HUES6 (cell line): ENCODE measurements around the gene CPVL.
A peak's percentile ranks its signal among the peaks of the same experiment; 100 is the strongest.

Source experiments
- H3K27ac ChIP-seq: 2 replicates; pipeline ENCODE4 v1.7.0; 2013; ENCODE audit warnings: low read depth, mild to moderate bottlenecking, low read length, inconsistent platforms
- H3K27me3 ChIP-seq: 2 replicates; pipeline ENCODE4 v1.6.1; 2013; ENCODE audit warnings: low read length; ENCODE audit not compliant: control insufficient read depth, insufficient read depth
- H3K36me3 ChIP-seq: 2 replicates; pipeline ENCODE4 v1.6.1; 2013; ENCODE audit warnings: low read length; ENCODE audit not compliant: control insufficient read depth, insufficient read depth
- H3K4me1 ChIP-seq: 2 replicates; pipeline ENCODE4 v1.6.1; 2013; ENCODE audit warnings: low read length; ENCODE audit not compliant: control insufficient read depth, insufficient read depth
- H3K4me3 ChIP-seq: 2 replicates; pipeline ENCODE4 v1.5.1; 2013; ENCODE audit warnings: low read depth, low read length
- H3K9ac ChIP-seq: one replicate; pipeline ENCODE4 v1.6.1; 2013; ENCODE audit warnings: mild to moderate bottlenecking, low read length
- H3K9me3 ChIP-seq: 2 replicates; pipeline ENCODE4 v1.6.1; 2013; ENCODE audit warnings: low read depth, low read length; ENCODE audit not compliant: control insufficient read depth, insufficient read depth

The CPVL gene

GRCh38 chr7:28976022-28976421 lies 170.3 kb downstream of the CPVL start:
- H3K27me3 ChIP-seq: no peaks in the 10 kb centered on the region
- H3K4me3 ChIP-seq: no peak overlapping the region
- H3K9ac ChIP-seq: no peak overlapping the region
- 0 out of 2 replicates have a peak, but pooled peaks cover 7% of the 10 kb centered on the region for H3K9me3 ChIP-seq
- no peaks in the 10 kb centered on the region for H3K36me3 ChIP-seq
- H3K4me1 ChIP-seq: peaks cover 16% of the 10 kb centered on the region
- no peak overlapping the region for H3K27ac ChIP-seq

GRCh38 chr7:28973591-28973990 lies 172.7 kb downstream of the CPVL start:
- Histone ChIP-seq H3K27me3 (no peaks in the 10 kb centered on the region), H3K4me1 (no peaks in the 10 kb centered on the region), H3K36me3 (no peaks in the 10 kb centered on the region), H3K9me3 (0 out of 2 replicates have a peak, but pooled peaks cover 7% of the 10 kb centered on the region), H3K4me3 (no peak overlapping the region), H3K9ac (no peak overlapping the region), H3K27ac (no peak overlapping the region)

- no peak overlapping the region for H3K27ac ChIP-seq
- peaks cover 23% of the 10 kb centered on the region for H3K27me3 ChIP-seq
- H3K4me1 ChIP-seq: peaks cover 9% of the 10 kb centered on the region
- H3K9ac ChIP-seq: no peak overlapping the region
- H3K4me3 ChIP-seq: no peak overlapping the region
- no peaks in the 10 kb centered on the region for H3K9me3 ChIP-seq
- no peaks in the 10 kb centered on the region for H3K36me3 ChIP-seq
These were observed 182.3 kb downstream of the CPVL start for GRCh38 chr7:28964056-28964455.

- H3K27ac ChIP-seq: no peak overlapping the region
- H3K4me3 ChIP-seq: no peak overlapping the region
- peaks cover 44% of the 10 kb centered on the region for H3K27me3 ChIP-seq
- H3K9ac ChIP-seq: no peak overlapping the region
- H3K36me3 ChIP-seq: no peaks in the 10 kb centered on the region
- H3K9me3 ChIP-seq: no peaks in the 10 kb centered on the region
- peaks cover 23% of the 10 kb centered on the region for H3K4me1 ChIP-seq
These were observed 184.4 kb downstream of the CPVL start for GRCh38 chr7:28961972-28962371.

GRCh38 chr7:28960071-28960840 lies 186.1 kb downstream of the CPVL start:
- no peak overlapping the region for H3K9ac ChIP-seq
- no peaks in the 10 kb centered on the region for H3K36me3 ChIP-seq
- H3K4me3 ChIP-seq: no peak overlapping the region
- H3K27me3 ChIP-seq: peaks cover 61% of the 10 kb centered on the region
- H3K9me3 ChIP-seq: no peaks in the 10 kb centered on the region
- H3K27ac ChIP-seq: no peak overlapping the region
- H3K4me1 ChIP-seq: peaks cover 28% of the 10 kb centered on the region

GRCh38 chr7:28958980-28959347 lies 187.4 kb downstream of the CPVL start:
- peaks cover 36% of the 10 kb centered on the region for H3K4me1 ChIP-seq
- H3K27me3 ChIP-seq: peaks cover 65% of the 10 kb centered on the region
- H3K36me3 ChIP-seq: no peaks in the 10 kb centered on the region
- H3K9ac ChIP-seq: no peak overlapping the region
- H3K9me3 ChIP-seq: no peaks in the 10 kb centered on the region
- H3K4me3 ChIP-seq: peak overlapping the region; percentile 70
- H3K27ac ChIP-seq: no peak overlapping the region

GRCh38 chr7:28958235-28958979 lies 187.9 kb downstream of the CPVL start, which contains the start of gene TRIL:
TSS of gene TRIL (minus strand) at chr7:28958330. CDS start at chr7:28958046, 284 bp downstream.
- Histone ChIP-seq H3K36me3 (no peaks in the 10 kb centered on the region), H3K27me3 (peaks cover 65% of the 10 kb centered on the region), H3K4me3 (peak within 1 kb of the TSS; percentile 70), H3K4me1 (peaks cover 36% of the 10 kb centered on the region), H3K9ac (peak within 1 kb of the TSS; percentile 49), H3K27ac (no peak within 1 kb of the TSS), H3K9me3 (no peaks in the 10 kb centered on the region)

- no peak overlapping the region for H3K27ac ChIP-seq
- H3K9ac ChIP-seq: peak overlapping the region; percentile 49
- H3K4me1 ChIP-seq: peaks cover 36% of the 10 kb centered on the region
- H3K36me3 ChIP-seq: no peaks in the 10 kb centered on the region
- H3K27me3 ChIP-seq: peaks cover 65% of the 10 kb centered on the region
- H3K9me3 ChIP-seq: no peaks in the 10 kb centered on the region
- peak overlapping the region; percentile 70 for H3K4me3 ChIP-seq
These were observed 188.5 kb downstream of the CPVL start for GRCh38 chr7:28957751-28958234.

- peaks cover 65% of the 10 kb centered on the region for H3K27me3 ChIP-seq
- no peaks in the 10 kb centered on the region for H3K9me3 ChIP-seq
- H3K36me3 ChIP-seq: no peaks in the 10 kb centered on the region
- H3K27ac ChIP-seq: no peak overlapping the region
- H3K4me1 ChIP-seq: peaks cover 33% of the 10 kb centered on the region
- peak overlapping the region; percentile 70 for H3K4me3 ChIP-seq
- peak overlapping the region; percentile 49 for H3K9ac ChIP-seq
These were observed 189.1 kb downstream of the CPVL start for GRCh38 chr7:28957064-28957750.

GRCh38 chr7:28956608-28957063 lies 189.7 kb downstream of the CPVL start:
- Histone ChIP-seq H3K27me3 (peaks cover 61% of the 10 kb centered on the region), H3K27ac (no peak overlapping the region), H3K36me3 (no peaks in the 10 kb centered on the region), H3K9ac (peak overlapping the region; percentile 49), H3K4me1 (peaks cover 28% of the 10 kb centered on the region), H3K4me3 (peak overlapping the region; percentile 70), H3K9me3 (no peaks in the 10 kb centered on the region)
